ENCODE data around the gene DUS4L.

- TF ChIP-seq CTCF (IDR thresholded peaks at IDR 0.05) (no peak), PRDM15 (CRISPR knock-in tag; IDR thresholded peaks at IDR 0.05) (no peak), JUN (CRISPR knock-in tag; IDR thresholded peaks at IDR 0.05) (no peak), USF2 (CRISPR knock-in tag; IDR thresholded peaks at IDR 0.05) (no peak), AFF4 (CRISPR knock-in tag; IDR thresholded peaks at IDR 0.05; ENCODE audit: borderline replicate concordance) (no peak), CBFB (CRISPR knock-in tag; IDR thresholded peaks at IDR 0.05; ENCODE audit: low read depth) (no peak), KAT7 (CRISPR knock-in tag; IDR thresholded peaks at IDR 0.05; ENCODE audit: borderline replicate concordance) (no peak)
Observed at GRCh38 chr7:107622429-107622828, 58.7 kb downstream of the DUS4L start.
